Activated naive CD4-positive, alpha-beta T cell treated with anti-CD3 and anti-CD28 coated beads, Interleukin-2, amount 50 U/mL, for 16 hours (primary cell): ENCODE results near the gene FAM3D.

Source experiments
- DNase-seq: peaks from one replicate; pipeline ENCODE4 v3.0.0-alpha.2; 2020

FAM3D gene

DNA sequence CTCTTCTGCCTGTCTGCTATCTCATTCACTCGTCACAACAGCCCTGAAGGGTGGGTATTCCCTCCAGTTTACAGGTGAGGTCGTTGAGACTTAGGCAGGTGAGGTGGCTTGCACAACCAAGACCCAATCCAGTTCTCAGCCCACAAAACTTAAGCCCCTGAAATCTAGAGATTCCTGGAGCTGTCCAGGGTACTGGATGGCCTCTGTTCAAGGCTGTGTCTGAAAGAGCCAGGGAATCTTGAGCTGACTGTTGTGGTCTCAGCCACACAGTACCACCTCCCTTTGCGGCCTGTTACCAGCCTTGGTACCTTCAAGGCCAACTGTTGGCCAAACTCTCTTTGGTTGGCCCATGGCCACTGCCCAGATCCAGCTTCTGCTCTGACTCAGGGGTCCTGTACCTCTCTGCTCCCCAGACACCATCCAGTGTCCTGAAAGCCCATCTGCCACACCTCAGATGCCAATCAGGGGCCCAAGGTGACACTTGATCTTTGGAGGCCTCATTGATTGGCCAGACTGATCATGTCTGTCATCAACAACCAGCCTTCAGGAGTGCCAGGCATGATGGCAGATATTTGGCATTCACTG lies 78.5 kb downstream of the FAM3D start:
- no peak for DNase-seq

GRCh38 chr3:58586776-58587192 lies 79.8 kb downstream of the FAM3D start:
- DNase-seq: no peak

GRCh38 chr3:58585994-58586393 lies 80.6 kb downstream of the FAM3D start:
- DNase-seq: no peak

GRCh38 chr3:58585005-58585786 lies 81.4 kb downstream of the FAM3D start:
- DNase-seq: peak; percentile 62

DNA sequence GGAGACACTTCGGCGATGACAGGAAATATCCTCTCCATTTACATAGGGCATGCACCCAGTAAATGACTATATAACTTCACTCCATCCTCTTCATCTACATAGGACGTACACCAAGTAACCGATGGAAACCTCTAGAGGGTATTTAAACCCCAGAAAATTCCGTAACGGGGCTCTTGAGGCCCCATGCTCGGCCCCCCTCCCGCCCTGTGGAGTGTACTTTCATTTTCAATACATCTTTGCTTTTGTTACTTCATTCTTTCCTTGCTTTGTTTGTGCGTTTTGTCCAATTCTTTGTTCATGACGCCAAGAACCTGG lies 81.9 kb downstream of the FAM3D start:
- no peak for DNase-seq
